NCI-H187 (cell line): ENCODE data around the gene STK17B.

ENCODE experiments used
- DNase-seq, 2 experiments: peaks; one replicate each; lab custom pipeline; 2025; lab: John Stamatoyannopoulos, UW

The STK17B gene

DNA sequence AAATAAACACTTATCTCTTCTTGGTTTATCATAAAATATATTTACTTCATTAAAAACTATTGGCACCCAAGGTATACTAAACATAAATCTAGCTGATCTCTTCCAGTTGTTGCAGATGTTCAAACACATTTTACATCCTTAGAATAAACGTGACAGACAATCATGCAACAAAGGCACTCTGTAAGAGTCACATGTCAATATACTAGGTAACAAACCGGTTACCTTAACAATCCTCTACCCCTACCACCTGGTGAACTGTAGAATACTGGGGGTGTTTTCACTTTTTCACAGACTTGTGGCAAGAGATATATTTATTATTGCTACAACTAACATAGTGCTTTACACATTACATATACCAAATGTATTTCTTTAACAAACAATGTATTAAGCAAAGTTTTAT lies 15.8 kb downstream of the STK17B start:
- no peak for DNase-seq

DNA sequence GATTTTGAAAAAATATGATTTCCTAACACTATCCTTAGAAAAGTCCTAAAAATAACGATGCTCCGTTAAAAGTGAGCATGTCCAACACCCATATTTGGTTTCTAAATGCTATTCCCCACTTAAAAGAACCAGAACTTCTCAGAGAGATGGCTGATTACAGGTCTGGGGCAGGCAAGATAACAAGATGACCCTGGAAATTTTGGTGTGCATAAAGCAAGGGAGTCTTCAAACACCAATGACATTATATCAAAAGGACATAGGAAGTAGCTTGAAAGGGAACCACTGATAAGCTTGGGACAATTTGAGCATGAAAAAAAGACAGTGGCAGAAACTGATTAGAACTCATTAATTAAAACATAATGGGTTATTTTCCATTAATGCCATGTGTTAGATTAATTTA lies 17.9 kb downstream of the STK17B start:
- no peak for DNase-seq

DNA sequence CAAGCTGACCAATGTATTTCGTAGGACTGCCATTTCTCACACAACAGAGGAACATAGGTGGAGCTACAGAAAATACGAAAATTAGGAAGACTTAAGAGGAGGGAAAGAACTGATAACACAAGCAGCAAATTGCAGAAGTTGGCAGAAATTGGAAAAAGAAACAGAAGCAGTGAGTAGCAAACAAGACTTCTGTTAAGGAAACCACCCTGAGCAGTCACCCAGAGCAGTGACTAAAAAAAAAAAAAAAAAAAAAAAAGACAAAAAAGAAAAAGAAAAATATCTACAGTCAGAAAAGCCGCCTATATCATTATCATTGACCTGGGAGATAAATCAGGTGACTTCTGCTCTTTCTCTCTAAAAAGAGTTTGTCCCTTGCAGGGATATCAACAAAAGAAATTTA lies 21.4 kb downstream of the STK17B start:
- DNase-seq: no peak

DNA sequence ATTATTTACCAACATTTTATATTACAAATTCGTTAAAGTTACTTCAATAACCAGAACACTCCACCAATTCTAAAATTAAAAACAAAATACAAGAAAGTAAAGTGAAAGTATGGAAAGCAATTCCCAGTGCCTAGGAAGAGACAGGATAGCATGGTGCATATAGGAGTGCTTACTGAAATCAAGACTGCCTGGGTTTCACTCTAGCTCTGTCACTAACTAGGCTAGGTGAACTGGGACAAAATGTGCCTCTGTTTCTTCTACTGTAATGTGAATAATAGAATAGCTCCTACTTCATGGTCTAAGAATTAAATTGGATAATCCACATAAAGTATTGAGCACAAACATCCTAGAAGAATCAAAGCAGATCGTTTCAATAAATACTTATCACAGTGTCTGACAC lies 22.6 kb downstream of the STK17B start:
- no peak for DNase-seq

DNA sequence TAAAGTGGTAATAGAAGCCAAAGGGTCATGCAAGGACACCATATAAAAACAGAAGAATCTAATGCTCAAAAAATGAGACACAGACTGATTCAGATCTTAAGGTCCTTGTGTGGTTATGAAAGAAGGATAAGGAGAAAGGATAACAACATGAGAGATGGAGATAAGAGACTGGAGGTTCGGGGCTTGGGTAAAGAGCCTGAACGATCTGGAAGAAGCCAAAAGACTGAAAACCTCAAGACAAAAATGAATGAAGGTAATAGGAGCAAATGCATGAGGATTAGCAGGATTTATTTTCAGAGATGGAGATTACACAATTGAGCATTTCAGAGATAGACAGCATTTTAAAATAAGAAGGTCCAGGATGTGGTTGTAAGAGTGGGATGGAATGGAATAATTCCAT lies 26.1 kb downstream of the STK17B start:
- no peak for DNase-seq

DNA sequence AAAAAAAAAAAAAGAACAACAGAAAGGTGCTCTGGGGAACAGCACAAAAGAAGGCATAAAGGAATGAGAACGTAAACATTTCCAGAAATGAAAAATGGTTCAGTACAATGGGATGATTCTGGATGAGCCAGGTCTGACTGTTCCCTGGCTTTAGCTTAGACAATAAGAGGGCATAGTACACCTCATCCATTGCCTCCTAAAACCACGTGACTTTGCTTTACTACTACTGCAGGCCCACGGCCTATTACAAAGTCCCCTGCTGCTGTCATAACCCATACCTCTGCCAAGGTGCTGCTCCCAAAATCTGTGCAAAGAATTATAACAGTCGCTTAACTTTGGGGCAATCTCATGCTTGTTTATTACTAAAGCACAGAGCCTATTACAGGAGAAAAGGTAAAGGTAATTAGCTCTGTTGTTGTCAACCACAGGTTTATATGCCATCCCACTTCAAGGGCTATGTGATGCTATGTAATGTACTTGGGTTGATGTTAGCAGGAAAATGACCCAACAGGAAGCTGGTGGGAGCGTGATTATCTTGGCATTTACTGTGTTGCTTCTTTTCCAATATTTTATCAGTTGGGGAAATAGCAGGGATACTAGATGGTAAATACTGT lies 26.8 kb downstream of the STK17B start:
- DNase-seq: no peak

DNA sequence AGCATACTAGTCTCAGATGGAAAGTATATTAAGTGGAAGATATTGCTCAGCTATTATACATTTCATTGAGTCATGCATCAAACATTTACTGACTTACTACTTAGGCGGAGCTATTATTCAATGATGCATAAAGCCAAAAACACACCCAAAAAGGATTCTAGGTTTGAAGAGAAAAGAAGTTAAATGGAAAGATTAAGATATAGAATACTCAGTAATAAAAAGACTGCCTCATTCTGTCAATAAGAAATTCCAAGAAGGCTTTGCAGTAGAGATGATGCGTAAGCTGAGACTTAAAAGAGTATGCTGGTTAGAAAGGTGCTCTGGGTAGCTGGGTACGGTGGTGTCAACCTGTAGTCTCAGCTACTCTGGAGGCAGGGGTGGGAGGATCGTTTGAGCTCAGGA lies 27.6 kb downstream of the STK17B start:
- DNase-seq: no peak

DNA sequence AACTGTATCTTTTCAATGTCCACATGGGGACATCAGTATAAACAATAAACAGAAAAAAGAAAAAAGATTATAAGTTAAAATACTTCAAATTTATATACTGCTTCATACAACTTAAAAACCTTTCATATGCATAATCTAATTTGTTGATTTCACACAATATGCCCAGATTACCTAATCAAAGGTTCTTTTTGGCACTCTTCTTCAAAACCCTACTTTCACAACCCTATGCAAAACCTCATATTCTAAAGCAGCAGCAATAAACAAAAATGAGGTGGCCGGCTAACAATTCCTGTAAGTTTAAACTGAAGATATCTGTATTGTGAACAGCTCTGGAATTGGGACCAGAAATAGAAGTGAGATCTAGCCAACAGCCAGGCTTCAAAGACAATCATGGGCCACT lies 28.6 kb downstream of the STK17B start:
- no peak for DNase-seq

DNA sequence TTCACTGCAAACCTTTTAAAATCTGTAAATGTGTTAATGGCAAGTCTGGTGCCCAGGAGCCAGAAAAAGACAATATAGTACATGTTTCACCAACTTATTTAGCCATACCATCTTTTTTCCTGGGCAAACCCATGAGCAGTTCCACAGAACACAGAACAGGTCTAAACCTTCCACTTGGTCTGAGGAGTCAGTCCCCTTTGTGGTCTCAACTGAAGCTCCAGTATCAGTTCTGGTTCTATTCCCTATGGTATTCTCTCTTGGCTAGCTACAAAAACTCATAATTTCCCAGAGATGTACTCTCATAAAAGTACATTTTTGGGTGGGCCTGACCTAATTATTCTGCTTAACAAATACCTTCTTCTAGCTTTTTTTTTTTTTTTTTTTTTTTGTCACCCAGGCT lies 31.2 kb downstream of the STK17B start:
- no peak for DNase-seq

DNA sequence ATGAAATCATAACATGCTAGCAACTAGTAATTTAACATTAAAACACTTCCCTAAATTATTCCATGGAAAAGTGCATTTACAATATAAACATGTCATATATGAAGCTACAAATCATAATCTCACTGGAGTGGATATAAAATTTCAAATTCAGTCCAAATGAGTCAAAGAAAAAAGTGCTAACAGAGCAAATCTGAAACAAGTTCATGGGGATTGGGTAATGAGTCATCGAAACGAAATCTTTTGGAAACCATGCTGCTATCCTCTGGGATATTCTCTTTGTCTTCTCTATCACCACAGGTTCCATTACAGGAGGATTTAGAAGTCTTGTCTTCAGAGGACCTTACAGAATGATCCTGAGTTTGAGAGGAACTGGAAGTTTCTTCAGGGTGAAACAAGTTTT lies 34.1 kb downstream of the STK17B start:
- no peak for DNase-seq

DNA sequence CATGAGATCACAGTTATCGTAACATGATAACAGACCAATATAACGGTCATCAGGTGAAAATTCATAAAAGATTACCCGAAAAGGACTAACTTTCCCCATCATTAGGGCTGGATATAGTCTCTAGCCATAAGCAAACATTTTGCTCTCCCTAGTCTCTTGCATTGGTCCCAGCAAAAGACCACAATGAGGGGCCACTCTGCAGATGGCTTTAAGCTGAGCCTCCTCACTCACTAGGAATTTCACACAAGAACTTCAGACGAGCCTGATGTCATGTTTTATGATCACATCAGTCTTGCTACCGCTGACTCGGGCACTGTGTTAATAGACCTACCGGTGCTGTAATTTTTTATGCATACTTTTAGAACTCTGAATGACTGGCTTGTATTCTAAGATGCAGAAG lies 35.2 kb downstream of the STK17B start:
- no peak for DNase-seq

DNA sequence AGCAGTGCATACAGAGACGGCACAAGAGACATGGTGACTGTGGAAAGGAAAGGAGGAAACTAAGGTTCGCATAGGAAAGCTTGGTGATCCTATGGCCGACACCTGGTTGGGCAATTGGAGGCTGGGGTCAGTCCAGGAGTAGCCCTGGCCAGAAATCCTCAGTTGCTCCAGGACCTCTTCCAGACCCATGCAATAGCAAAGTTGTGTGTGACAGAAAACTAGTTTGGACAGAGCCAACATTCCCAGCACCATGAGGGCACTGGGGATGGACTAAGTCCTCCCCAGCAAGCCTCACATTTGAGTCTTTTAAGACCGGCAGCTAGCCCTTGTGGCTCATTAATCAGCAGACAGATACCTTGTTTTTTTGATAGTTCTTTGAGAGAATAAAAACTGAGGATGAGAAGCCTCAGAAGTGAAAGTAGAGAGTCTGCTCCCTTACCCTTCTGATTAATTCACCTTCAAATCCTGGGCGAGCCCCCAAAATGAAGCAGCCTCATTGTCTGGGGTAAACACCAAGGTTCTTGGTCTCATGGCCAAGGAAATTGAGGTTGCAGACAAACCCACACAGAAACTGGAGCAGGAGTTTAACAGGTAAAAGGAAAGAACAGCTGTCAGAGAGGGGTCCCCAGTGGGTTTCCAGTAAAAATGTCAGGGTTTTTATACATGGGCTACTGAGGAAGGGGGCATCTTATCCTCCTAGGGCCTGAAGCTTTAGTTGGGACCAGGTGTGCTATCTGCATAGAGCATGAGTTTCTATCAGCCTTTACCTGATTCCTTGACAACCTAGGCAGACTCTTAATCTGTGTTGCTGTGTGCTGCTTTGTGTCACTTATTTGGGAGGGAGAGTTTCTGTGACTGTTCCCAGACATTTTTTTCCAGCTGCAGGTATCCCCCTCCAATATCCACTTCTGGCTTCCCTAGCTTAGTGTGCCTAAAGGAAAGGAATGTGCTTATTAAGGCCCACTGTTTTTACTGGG lies 39.1 kb downstream of the STK17B start:
- no peak for DNase-seq

DNA sequence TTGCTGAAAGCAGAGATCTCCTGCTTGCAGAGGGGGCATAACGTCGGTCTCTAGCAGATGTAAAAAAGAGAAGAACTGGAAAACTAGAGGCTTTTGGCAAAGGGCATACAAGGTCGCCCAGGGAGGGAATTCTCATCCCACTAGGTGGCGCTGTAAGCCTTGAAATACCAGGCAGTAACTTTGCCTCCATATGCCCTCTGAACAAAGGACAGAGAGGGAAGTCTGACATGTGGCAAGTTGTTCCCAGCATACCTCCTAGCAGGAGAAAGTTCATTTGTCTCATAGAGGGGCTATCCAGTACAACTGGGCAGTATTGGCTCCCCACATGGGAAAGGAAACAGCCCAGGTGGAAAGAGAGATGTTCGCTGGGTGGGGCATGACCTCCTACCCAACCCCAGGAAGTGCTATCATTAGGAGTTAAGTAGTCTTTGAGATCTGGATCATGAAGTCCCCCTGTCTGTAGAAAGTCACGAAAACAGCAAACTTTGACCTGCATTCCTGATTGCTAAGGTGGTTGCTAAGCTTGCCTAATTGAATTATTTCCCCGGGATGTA lies 39.9 kb downstream of the STK17B start:
- DNase-seq: no peak

DNA sequence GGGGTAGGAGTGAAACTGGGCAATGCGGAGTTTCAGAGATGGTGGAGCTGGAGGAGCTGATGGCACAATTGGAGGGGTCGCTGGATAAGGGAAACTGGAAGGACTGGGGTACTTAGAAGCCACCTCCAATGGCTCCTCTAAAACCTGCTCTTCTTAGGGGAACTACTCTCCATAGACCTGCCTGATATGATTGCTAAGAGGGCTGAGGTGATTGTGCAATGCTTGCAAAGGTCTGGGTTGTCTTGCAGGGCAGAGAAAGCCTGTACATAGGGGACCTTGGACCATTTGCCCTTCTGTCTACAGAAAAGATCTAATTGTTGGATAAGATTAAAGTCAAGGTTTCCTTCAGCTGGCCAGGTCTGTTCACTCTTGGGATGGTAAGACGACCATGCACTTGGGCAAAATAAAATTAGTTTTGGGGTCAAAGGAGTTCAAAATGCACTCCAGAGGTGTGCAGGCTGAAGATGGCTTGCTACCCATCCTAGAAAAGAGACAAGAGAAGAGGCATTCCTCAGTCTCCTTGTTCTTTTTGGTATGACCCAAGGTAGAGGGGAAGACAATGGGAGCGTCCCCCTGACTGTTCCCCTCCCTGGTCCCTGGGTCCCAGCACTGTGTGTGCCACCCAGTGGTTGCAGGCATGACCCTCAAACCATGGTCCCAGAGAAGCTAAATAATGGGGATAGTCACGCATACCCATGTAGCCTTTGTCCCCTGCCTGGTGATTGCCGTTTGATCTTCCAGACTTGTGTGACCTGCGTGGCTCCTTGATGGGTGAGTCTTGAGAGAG lies 41.1 kb downstream of the STK17B start:
- no peak for DNase-seq

DNA sequence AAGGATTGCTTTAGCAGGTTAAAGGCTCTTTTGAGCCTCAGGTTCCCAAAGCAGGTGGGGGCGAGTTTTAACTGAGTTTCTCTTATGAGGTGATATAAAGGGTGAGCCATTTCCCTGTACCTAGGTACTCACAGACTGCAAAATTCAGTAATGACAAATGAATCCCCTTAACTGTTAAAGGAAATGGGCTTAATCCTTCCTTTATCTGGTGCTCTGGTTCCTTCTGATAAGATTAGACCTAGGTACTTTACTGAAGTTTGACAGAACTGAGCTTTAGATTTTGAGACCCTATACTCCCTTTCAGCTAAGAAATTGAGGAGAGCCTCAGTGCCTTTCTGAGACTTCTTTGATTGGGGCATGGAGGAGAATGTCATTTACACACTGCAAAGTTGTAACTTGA lies 42.6 kb downstream of the STK17B start:
- DNase-seq: no peak

DNA sequence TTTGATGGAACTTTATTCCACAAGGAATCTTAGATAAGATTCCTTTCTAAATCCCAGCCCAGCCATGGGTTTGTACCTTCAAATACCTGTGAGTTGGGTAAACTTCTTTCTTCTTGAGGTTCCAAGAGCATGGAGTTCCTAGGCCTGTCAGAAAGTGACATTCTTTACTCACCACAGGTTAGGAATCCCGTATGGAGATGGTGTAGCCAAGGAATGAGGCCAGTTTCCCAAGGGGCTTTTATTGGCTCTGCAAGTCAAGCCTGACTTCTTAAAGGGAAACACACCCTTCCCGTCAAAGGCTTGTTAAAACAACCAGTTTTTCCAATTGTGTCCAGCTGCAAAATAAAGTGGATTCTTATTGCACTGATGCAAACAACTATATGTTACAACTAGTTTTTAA lies 45.8 kb downstream of the STK17B start:
- no peak for DNase-seq

DNA sequence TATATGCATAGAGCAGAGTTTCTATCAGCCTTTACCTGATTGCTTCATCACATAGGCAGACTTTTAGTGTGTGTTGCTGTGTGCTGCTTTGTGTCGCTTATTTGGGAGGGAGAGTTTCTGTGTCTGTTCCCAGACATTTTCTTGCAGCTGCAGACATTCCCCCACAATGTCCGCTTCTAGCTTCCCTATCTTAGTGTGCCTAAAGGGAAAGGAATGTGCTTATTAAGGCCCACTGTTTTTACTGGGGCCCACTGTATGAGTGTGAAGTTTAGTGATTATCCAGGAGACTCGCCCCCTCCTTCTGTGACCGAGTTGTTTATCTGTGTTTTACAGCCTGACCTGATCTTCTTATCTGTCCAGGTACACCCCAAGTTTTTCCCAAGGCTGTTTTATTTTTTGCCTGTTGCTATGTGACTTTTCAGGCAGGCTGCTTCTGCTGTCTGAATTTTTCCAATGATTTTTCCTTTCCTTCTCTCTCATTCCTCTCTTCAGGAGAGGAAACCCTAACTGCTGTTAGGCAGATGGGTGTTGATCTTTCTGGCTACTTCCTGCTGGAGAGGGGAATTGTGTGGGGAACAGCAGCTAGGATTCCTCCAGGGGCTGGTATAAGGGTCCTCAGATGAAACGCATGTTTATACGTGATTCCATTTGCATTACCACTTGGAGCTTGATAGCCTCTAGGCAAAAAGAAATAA lies 47.6 kb downstream of the STK17B start:
- no peak for DNase-seq

DNA sequence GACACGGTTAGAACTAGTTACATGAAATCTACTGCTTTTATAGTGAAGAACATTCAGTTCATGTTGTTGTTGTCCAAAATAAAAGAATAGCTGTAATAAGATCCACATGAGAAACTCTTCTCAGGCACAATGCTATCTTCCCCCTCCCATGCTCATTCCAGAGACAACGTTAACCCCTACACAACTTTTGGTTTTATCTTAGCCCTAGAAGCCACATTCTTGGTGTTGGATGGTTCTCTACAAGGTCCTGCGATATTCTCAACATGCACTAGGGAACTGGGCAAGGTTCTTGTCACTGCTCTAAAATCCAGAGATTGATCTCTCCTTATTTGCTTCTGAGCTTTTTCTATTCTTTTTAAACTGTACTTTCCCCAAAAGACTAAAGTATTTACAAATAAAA lies 51.5 kb downstream of the STK17B start:
- DNase-seq: no peak

DNA sequence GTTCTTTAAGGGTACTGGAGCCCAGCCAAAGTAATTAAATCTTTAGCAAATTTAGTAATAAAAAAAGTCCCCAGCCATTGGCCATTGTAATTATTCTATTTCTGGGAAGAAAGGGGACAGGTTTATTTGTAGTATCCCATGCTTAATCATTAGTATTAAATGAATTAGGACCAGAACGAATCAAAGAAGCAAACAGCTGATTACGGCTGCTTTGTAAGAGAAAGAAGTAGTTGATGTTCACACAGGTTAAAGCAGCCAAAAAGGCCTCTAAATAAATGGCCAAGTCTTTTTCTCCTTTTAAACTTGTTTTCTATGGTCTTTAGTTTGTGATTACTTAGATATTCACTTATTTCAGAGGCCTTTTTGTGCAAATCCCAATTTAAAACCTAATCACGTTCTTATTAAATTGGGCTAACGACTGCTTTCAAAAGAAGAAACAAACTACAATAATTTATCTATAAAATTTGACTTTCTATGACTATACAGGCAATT lies 54.1 kb downstream of the STK17B start:
- no peak for DNase-seq

DNA sequence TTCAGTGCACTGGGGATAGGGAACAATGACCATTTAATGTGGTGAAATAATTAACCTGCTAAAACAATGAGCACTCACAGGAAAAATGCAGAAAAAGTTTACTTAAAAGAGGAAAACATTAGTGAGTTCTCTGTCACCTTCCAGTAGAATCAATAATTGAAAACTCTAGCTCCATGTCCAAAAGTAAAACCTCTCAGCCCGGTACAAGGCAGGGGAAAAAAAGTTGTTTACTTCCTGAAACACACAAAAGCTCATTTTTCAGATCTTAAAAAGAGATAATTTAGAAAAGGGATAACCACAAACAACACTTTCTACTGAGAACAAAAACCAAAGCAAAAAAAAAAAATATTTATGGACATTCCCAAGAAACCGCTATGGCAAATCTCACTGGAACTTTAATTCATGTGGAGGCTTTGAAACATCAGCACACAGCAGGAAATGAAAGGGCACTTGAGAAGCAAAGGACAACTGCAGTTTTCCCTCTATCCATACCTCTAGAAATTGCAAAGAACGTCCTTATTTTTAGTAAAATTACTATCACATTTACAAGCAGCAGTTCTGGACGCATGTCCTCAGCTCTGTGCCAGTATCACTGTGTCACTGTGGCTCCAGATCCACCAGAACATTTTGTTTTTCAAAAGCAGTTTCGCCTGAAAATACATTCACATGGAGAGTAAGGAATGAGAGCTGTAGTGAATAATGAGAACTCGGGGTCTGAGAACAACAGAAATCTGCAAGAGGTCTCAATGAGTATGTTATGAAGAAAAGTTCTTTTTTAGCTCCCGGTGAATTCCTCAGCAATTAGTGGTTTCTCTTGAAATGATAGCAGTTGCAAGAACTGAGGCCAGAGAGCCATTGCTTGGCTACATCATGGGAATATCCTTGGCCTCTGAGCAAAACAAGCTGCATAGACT lies 58.1 kb downstream of the STK17B start:
- DNase-seq: no peak
